ENCODE data around the gene OTOR.

OTOR gene

GRCh38 chr20:16785226-16785625 lies 37.1 kb downstream of the OTOR start:
- no peak overlapping the region for H3K27ac ChIP-seq (ENCODE audit: low read depth, low read length)
- no peaks in the 10 kb centered on the region for H3K9me2 ChIP-seq (replicated peaks; ENCODE audit: insufficient read depth, low read length)
- H3K4me3 ChIP-seq (ENCODE audit: insufficient read depth, low read length, poor library complexity, severe bottlenecking), result no peak overlapping the region
- TF ChIP-seq EZH2phosphoT487 (conservative IDR thresholded peaks at IDR 0.05; ENCODE audit: low read length) (no peak), CTCF (IDR thresholded peaks at IDR 0.05; ENCODE audit: insufficient read depth, low read length, poor library complexity, severe bottlenecking) (no peak)
- H3K9me3 ChIP-seq (ENCODE audit: insufficient read depth, low read length), result no peaks in the 10 kb centered on the region
- no peaks in the 10 kb centered on the region for H4K20me1 ChIP-seq (ENCODE audit: low read depth, low read length)
- no peaks in the 10 kb centered on the region for H3K27me3 ChIP-seq (ENCODE audit: low read length)
- no peaks in the 10 kb centered on the region for H3F3A ChIP-seq (ENCODE audit: insufficient read depth)
- no peak overlapping the region for H3K9ac ChIP-seq (ENCODE audit: low read length)
- H3K4me2 ChIP-seq (ENCODE audit: low read depth, low read length, poor library complexity, severe bottlenecking), result no peak overlapping the region
- H3K79me2 ChIP-seq (ENCODE audit: insufficient read depth, low read length), result no peaks in the 10 kb centered on the region
- no peak overlapping the region for H2AFZ ChIP-seq (ENCODE audit: low read depth, low read length, severe bottlenecking)
- no peaks in the 10 kb centered on the region for H3K36me3 ChIP-seq (ENCODE audit: low read length)

Data from SU-DHL-6 (cell line).